ENCODE measurements around the gene APBB2.

Gene APBB2

GRCh38 chr4:40789771-40790170, 424.6 kb downstream of the APBB2 start:
- ChIA-PET CTCF (interaction anchor here (0.7 to 1.1 kb wide), 2 partner anchors 9 to 1284 kb away, joined by 3 to 4 read pairs; no protein-coding TSS in a partner anchor), POLR2A (no interaction called here)
- DNase-seq (ENCODE audit: extremely low spot score), result no peak
- no peak for TF ChIP-seq CTCF (IDR thresholded peaks at IDR 0.05; ENCODE audit: control extremely low read depth, extremely low read depth, low read depth, missing control alignments)

GRCh38 chr4:40789031-40789430, 425.3 kb downstream of the APBB2 start:
- ChIA-PET POLR2A (no interaction called here), CTCF (no interaction called here)
- TF ChIP-seq CTCF (IDR thresholded peaks at IDR 0.05; ENCODE audit: control extremely low read depth, extremely low read depth, low read depth, missing control alignments), result no peak
- no peak for DNase-seq (ENCODE audit: extremely low spot score)

- ChIA-PET CTCF (interaction anchor here (1.0 kb wide), 1 partner anchor 11 kb away, joined by 4 read pairs; no protein-coding TSS in a partner anchor), POLR2A (no interaction called here)
- no peak for TF ChIP-seq CTCF (IDR thresholded peaks at IDR 0.05; ENCODE audit: control extremely low read depth, extremely low read depth, low read depth, missing control alignments)
- no peak for DNase-seq (ENCODE audit: extremely low spot score)
Observed at GRCh38 chr4:40788331-40788730, 426.0 kb downstream of the APBB2 start.

GRCh38 chr4:40785727-40786126, 428.6 kb downstream of the APBB2 start:
- no peak for DNase-seq (ENCODE audit: extremely low spot score)
- no peak for TF ChIP-seq CTCF (IDR thresholded peaks at IDR 0.05; ENCODE audit: control extremely low read depth, extremely low read depth, low read depth, missing control alignments)
- CTCF ChIA-PET, result no interaction called here

GRCh38 chr4:40782876-40783275, 431.5 kb downstream of the APBB2 start:
- no peak for TF ChIP-seq CTCF (IDR thresholded peaks at IDR 0.05; ENCODE audit: control extremely low read depth, extremely low read depth, low read depth, missing control alignments)
- POLR2A ChIA-PET, result no interaction called here
- CTCF ChIA-PET, result interaction anchor here (0.8 to 1.9 kb wide), 6 partner anchors 9 to 62 kb away, joined by 3 to 5 read pairs (median 4); no protein-coding TSS in a partner anchor
- DNase-seq (ENCODE audit: extremely low spot score), result no peak

More at GRCh38 chr4:40785727-40786126, 428.6 kb downstream of the APBB2 start:
- POLR2A ChIA-PET, result no interaction called here

- TF ChIP-seq CTCF (IDR thresholded peaks at IDR 0.05; ENCODE audit: control extremely low read depth, extremely low read depth, low read depth, missing control alignments), result no peak
- POLR2A ChIA-PET, result no interaction called here
- DNase-seq (ENCODE audit: extremely low spot score), result no peak
- CTCF ChIA-PET, result interaction anchor here (1.4 to 2.0 kb wide), 3 partner anchors 10 to 119 kb away, joined by 3 to 4 read pairs (median 4); no protein-coding TSS in a partner anchor
Observed at GRCh38 chr4:40778090-40778489, 436.3 kb downstream of the APBB2 start.

- POLR2A ChIA-PET, result no interaction called here
Observed at GRCh38 chr4:40769266-40769665, 445.1 kb downstream of the APBB2 start.

More at GRCh38 chr4:40769266-40769665, 445.1 kb downstream of the APBB2 start:
- CTCF ChIA-PET, result no interaction called here
- DNase-seq (ENCODE audit: extremely low spot score), result no peak
- TF ChIP-seq CTCF (IDR thresholded peaks at IDR 0.05; ENCODE audit: control extremely low read depth, extremely low read depth, low read depth, missing control alignments), result no peak

All from GM10248 (cell line).